OCI-LY3 (cell line): Measurements from ENCODE around the gene SERTAD3.
"Not testable (repeated sequence)": the region's sequence is repeated elsewhere in the genome, so short reads cannot be mapped to it uniquely, and the experiment has no call there.

Experiments used
- EZH2phosphoT487 ChIP-seq: fragments of 200-600 bp; shearing (Covaris generic); IDR thresholded peaks from 2 replicates; pipeline ENCODE4 v1.6.1; 2018; ENCODE audit warnings: antibody characterized with exemption, mixed run types, low read depth
- TF ChIP-seq, protein P1 (sequence below): fragments of 200-600, 300-600 bp; sonication (generic); IDR thresholded peaks from 2 replicates; pipeline ENCODE4 v1.5.1; 2014; ENCODE audit warnings: antibody characterized with exemption, low read length, low read depth

GRCh38 chr19:40430242-40430641 is 13.9 kb downstream of the SERTAD3 start:
- TF ChIP-seq, protein P1, sequence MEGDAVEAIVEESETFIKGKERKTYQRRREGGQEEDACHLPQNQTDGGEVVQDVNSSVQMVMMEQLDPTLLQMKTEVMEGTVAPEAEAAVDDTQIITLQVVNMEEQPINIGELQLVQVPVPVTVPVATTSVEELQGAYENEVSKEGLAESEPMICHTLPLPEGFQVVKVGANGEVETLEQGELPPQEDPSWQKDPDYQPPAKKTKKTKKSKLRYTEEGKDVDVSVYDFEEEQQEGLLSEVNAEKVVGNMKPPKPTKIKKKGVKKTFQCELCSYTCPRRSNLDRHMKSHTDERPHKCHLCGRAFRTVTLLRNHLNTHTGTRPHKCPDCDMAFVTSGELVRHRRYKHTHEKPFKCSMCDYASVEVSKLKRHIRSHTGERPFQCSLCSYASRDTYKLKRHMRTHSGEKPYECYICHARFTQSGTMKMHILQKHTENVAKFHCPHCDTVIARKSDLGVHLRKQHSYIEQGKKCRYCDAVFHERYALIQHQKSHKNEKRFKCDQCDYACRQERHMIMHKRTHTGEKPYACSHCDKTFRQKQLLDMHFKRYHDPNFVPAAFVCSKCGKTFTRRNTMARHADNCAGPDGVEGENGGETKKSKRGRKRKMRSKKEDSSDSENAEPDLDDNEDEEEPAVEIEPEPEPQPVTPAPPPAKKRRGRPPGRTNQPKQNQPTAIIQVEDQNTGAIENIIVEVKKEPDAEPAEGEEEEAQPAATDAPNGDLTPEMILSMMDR, result not testable (repeated sequence)
- not testable (repeated sequence) for TF ChIP-seq EZH2phosphoT487
